Measurements from ENCODE around the gene VCAM1. TPM values are rescaled to one million over a fixed set of nuclear protein-coding genes. Genes with fewer than 3 reads are reported as not detected.

VCAM1 gene
- total RNA-seq, 1 experiment from 2014 or later, result 0.07 TPM

- no peak overlapping the region for H3T11ph ChIP-seq (ENCODE audit: low read length)
Observed at GRCh38 chr1:100767176-100767890, 47.8 kb downstream of the VCAM1 start.

More at GRCh38 chr1:100767176-100767890, 47.8 kb downstream of the VCAM1 start:
- Histone ChIP-seq H3K79me2 (ENCODE audit: insufficient read depth, low read length) (no peaks in the 10 kb centered on the region), H2BK120ac (ENCODE audit: low read depth, low read length, poor library complexity, severe bottlenecking) (no peak overlapping the region), H3K79me1 (ENCODE audit: insufficient read depth, low read depth, low read length, poor library complexity, severe bottlenecking) (no peaks in the 10 kb centered on the region), H4K20me1 (ENCODE audit: control insufficient read depth, insufficient read depth, insufficient read length) (no peaks in the 10 kb centered on the region), H3K4me1 (ENCODE audit: insufficient read depth, low read length) (no peaks in the 10 kb centered on the region), H3K56ac (ENCODE audit: insufficient read length, low read depth, low read length) (no peak overlapping the region), H3K18ac (ENCODE audit: insufficient read length, low read depth, low read length) (no peak overlapping the region), H2BK15ac (ENCODE audit: low read depth, low read length) (no peak overlapping the region), H3K27ac (ENCODE audit: insufficient read length, low read depth, low read length) (no peak overlapping the region), H2BK5ac (ENCODE audit: insufficient read length, low read length) (no peak overlapping the region), H3K23ac (ENCODE audit: insufficient read length, low read depth, low read length) (no peak overlapping the region), H4K8ac (replicated peaks; ENCODE audit: insufficient read length, low read depth, low read length) (no peak overlapping the region), H2BK20ac (ENCODE audit: low read depth, low read length, poor library complexity, severe bottlenecking) (no peak overlapping the region), H3K4ac (ENCODE audit: low read depth, low read length) (no peak overlapping the region), H3K4me2 (ENCODE audit: insufficient read depth, insufficient read length, low read length) (no peak overlapping the region), H2AK5ac (ENCODE audit: insufficient read length, low read length) (no peak overlapping the region), H4K5ac (ENCODE audit: insufficient read length, low read depth, low read length) (no peak overlapping the region), H3K14ac (ENCODE audit: insufficient read depth, low read length) (no peak overlapping the region), H3K27me3 (ENCODE audit: insufficient read depth, low read length) (no peaks in the 10 kb centered on the region), H4K91ac (ENCODE audit: insufficient read length, low read depth, low read length) (no peak overlapping the region), H3K23me2 (ENCODE audit: insufficient read length, low read depth, low read length, poor library complexity, severe bottlenecking) (no peaks in the 10 kb centered on the region), H3K9me3 (ENCODE audit: control insufficient read depth, low read depth, low read length) (no peaks in the 10 kb centered on the region), H2AFZ (ENCODE audit: low read length) (no peak overlapping the region), H3K9ac (ENCODE audit: extremely low read depth, insufficient read length, low read length) (no peak overlapping the region), H2BK12ac (ENCODE audit: insufficient read length, low read depth, low read length) (no peak overlapping the region)
- Mint-ChIP-seq H3K36me3 (ENCODE audit: insufficient read depth in 1 of 3, low read depth in 3 of 3) (no peaks in the 10 kb centered on the region), H3K27ac (no peak overlapping the region), H3K27me3 (ENCODE audit: low read depth) (no peaks in the 10 kb centered on the region; the same call in none of the 2 replicates), H3K4me1 (no peaks in the 10 kb centered on the region), H3K9me3 (no peaks in the 10 kb centered on the region), H3K4me3 (no peak overlapping the region)
- no peak for DNase-seq
- TF ChIP-seq, protein P1, sequence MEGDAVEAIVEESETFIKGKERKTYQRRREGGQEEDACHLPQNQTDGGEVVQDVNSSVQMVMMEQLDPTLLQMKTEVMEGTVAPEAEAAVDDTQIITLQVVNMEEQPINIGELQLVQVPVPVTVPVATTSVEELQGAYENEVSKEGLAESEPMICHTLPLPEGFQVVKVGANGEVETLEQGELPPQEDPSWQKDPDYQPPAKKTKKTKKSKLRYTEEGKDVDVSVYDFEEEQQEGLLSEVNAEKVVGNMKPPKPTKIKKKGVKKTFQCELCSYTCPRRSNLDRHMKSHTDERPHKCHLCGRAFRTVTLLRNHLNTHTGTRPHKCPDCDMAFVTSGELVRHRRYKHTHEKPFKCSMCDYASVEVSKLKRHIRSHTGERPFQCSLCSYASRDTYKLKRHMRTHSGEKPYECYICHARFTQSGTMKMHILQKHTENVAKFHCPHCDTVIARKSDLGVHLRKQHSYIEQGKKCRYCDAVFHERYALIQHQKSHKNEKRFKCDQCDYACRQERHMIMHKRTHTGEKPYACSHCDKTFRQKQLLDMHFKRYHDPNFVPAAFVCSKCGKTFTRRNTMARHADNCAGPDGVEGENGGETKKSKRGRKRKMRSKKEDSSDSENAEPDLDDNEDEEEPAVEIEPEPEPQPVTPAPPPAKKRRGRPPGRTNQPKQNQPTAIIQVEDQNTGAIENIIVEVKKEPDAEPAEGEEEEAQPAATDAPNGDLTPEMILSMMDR (conservative IDR thresholded peaks at IDR 0.05), result no peak
